ENCODE measurements around the gene L1CAM. TPM values are rescaled to one million over a fixed set of nuclear protein-coding genes. Genes with fewer than 3 reads are reported as not detected.

Gene L1CAM
- total and polyA plus RNA-seq, 9 of the 15 experiments (the other 6 are each of a cell fraction or from before 2014, with no cell fraction given): 0.09 to 0.86 (median 0.26) TPM; not detected in 3

DNA sequence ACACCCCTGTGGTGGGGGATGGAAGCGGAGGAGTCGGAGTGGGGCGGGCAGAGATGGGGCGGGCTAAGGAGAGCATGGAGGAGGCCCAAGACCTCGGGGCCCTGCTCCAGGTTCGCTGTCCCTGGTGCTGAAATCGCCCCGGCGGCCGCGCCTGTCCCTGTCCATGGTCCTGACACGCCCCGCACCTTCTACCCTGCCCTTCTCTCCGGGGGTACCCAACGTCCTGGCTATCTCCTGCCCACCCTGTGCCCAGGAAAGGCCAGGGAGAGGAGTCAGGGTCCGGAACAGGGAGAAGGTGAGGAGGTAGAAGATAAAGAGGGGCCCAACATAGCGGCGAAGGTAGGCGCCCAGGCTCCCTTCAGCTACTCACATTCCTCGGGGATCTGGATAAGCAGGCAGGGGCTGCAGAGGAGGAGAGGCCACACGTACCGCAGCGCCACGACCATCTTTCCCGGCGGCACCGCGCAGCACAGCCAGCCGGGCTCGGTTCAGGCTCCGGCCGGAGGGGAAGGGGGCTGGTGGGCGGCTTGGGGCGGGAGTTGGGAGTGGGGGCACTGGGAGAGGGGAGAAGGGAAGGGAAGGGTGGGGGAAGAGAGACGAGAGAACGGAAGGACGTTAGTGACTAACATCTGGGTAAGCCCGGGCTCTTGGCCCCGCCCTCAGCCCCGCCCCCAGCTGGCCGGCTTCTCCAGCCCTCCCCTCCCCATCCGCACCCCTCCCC, 10.4 kb downstream of the L1CAM start (continued):
- TF ChIP-seq PHF8 (IDR thresholded peaks at IDR 0.05; ENCODE audit: borderline replicate concordance, low read length) (no peak), NFYB (IDR thresholded peaks at IDR 0.05; ENCODE audit: extremely low read depth, insufficient read length) (no peak), SMARCE1 (IDR thresholded peaks at IDR 0.05) (no peak), NCOA6 (IDR thresholded peaks at IDR 0.05) (peak; percentile 99), RHOXF2B (CRISPR knock-in tag; conservative IDR thresholded peaks at IDR 0.05) (no peak), CSDE1 (IDR thresholded peaks at IDR 0.05) (no peak), FIP1L1 (IDR thresholded peaks at IDR 0.05; ENCODE audit: low read depth, low read length, poor library complexity, severe bottlenecking) (no peak), IRF2 (CRISPR knock-in tag; IDR thresholded peaks at IDR 0.05) (peak; percentile 94), MYBL2 (IDR thresholded peaks at IDR 0.05; ENCODE audit: low read depth) (no peak), MYBL2 (CRISPR knock-in tag; IDR thresholded peaks at IDR 0.05; ENCODE audit: borderline replicate concordance) (no peak), STAG1 (CRISPR knock-in tag; IDR thresholded peaks at IDR 0.05; ENCODE audit: borderline replicate concordance) (peak; percentile 97), ZNF778 (CRISPR knock-in tag; IDR thresholded peaks at IDR 0.05) (no peak), ZBTB7A (IDR thresholded peaks at IDR 0.05; ENCODE audit: borderline replicate concordance, control insufficient read depth, low read depth, low read length) (no peak), ZNF282 (CRISPR knock-in tag; IDR thresholded peaks at IDR 0.05) (peak; percentile 98), ZNF165 (CRISPR knock-in tag; IDR thresholded peaks at IDR 0.05; ENCODE audit: borderline replicate concordance) (no peak), BMI1 (IDR thresholded peaks at IDR 0.05; ENCODE audit: low read length) (no peak)
- TF ChIP-seq, protein P1, sequence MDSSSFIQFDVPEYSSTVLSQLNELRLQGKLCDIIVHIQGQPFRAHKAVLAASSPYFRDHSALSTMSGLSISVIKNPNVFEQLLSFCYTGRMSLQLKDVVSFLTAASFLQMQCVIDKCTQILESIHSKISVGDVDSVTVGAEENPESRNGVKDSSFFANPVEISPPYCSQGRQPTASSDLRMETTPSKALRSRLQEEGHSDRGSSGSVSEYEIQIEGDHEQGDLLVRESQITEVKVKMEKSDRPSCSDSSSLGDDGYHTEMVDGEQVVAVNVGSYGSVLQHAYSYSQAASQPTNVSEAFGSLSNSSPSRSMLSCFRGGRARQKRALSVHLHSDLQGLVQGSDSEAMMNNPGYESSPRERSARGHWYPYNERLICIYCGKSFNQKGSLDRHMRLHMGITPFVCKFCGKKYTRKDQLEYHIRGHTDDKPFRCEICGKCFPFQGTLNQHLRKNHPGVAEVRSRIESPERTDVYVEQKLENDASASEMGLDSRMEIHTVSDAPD (CRISPR knock-in tag; IDR thresholded peaks at IDR 0.05): no peak
- TF ChIP-seq, protein P2, sequence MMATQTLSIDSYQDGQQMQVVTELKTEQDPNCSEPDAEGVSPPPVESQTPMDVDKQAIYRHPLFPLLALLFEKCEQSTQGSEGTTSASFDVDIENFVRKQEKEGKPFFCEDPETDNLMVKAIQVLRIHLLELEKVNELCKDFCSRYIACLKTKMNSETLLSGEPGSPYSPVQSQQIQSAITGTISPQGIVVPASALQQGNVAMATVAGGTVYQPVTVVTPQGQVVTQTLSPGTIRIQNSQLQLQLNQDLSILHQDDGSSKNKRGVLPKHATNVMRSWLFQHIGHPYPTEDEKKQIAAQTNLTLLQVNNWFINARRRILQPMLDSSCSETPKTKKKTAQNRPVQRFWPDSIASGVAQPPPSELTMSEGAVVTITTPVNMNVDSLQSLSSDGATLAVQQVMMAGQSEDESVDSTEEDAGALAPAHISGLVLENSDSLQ (IDR thresholded peaks at IDR 0.05): no peak
- TF ChIP-seq, protein P3, sequence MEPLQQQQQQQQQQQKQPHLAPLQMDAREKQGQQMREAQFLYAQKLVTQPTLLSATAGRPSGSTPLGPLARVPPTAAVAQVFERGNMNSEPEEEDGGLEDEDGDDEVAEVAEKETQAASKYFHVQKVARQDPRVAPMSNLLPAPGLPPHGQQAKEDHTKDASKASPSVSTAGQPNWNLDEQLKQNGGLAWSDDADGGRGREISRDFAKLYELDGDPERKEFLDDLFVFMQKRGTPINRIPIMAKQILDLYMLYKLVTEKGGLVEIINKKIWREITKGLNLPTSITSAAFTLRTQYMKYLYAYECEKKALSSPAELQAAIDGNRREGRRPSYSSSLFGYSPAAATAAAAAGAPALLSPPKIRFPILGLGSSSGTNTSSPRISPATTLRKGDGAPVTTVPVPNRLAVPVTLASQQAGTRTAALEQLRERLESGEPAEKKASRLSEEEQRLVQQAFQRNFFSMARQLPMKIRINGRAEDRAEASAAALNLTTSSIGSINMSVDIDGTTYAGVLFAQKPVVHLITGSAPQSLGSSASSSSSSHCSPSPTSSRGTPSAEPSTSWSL (CRISPR knock-in tag; IDR thresholded peaks at IDR 0.05; ENCODE audit: borderline replicate concordance): no peak

Measured in K562 (cell line).